ENCODE measurements around the gene IER5. TPM values are rescaled to one million over a fixed set of nuclear protein-coding genes. Genes with fewer than 3 reads are reported as not detected.

The IER5 gene
- total RNA-seq, 1 donor, result 12.3 TPM

- no peak for DNase-seq (ENCODE audit: low read depth)
- TF ChIP-seq, protein P1, sequence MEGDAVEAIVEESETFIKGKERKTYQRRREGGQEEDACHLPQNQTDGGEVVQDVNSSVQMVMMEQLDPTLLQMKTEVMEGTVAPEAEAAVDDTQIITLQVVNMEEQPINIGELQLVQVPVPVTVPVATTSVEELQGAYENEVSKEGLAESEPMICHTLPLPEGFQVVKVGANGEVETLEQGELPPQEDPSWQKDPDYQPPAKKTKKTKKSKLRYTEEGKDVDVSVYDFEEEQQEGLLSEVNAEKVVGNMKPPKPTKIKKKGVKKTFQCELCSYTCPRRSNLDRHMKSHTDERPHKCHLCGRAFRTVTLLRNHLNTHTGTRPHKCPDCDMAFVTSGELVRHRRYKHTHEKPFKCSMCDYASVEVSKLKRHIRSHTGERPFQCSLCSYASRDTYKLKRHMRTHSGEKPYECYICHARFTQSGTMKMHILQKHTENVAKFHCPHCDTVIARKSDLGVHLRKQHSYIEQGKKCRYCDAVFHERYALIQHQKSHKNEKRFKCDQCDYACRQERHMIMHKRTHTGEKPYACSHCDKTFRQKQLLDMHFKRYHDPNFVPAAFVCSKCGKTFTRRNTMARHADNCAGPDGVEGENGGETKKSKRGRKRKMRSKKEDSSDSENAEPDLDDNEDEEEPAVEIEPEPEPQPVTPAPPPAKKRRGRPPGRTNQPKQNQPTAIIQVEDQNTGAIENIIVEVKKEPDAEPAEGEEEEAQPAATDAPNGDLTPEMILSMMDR (IDR thresholded peaks at IDR 0.05; ENCODE audit: insufficient read depth, low read length), result no peak
- H3K4me3 ChIP-seq (ENCODE audit: low read depth, low read length), result no peak overlapping the region
Measured at GRCh38 chr1:181117648-181118449, 29.3 kb downstream of the IER5 start.

GRCh38 chr1:181119093-181119989 lies 30.8 kb downstream of the IER5 start:
- DNase-seq (ENCODE audit: low read depth), result no peak

DNA sequence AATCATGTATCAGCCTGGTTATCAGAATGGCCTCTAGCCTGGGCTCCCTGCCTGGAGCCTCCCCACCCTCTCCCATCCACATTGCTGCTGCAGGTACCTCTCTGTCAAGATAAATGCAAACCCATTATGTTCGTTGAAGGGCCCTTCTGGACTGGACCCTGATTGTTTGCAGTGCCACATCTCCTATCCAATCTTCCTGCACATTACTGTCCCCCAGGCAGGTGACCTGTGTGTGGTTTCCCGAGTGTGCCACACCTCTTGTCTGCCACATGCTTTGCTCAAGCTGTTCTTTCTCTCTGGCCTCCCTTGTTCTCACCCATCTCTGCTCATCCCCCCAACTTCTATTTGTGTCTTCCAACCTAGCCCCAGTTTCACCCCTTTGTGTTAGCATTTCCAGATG lies 32.4 kb downstream of the IER5 start:
- no peak for DNase-seq (ENCODE audit: low read depth)
- no peak overlapping the region for H3K4me3 ChIP-seq (ENCODE audit: low read depth, low read length)
- TF ChIP-seq, protein P1 (IDR thresholded peaks at IDR 0.05; ENCODE audit: insufficient read depth, low read length), result no peak

More at GRCh38 chr1:181119093-181119989, 30.8 kb downstream of the IER5 start:
- H3K4me3 ChIP-seq (ENCODE audit: low read depth, low read length), result no peak overlapping the region
- TF ChIP-seq, protein P1 (IDR thresholded peaks at IDR 0.05; ENCODE audit: insufficient read depth, low read length), result no peak

DNA sequence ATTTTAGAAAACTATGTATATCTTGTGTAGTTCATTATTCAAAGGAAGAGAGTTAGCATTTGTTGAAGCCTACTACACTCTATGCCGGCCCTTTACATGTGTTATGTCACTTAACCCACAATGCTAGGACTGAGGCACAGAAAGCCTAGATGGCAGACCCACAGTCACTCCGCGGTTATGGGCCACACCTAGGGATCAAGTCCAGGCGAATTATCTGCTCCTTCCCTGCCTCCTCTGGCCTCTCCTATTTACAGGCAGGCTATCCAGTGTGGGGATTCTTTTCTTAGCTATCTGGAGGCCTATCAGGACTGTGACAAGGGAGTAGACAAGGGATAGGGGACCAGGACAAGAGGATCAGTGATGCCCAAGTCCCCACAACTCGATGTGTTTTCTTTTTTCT lies 33.0 kb downstream of the IER5 start:
- no peak for DNase-seq (ENCODE audit: low read depth)
- TF ChIP-seq, protein P1 (IDR thresholded peaks at IDR 0.05; ENCODE audit: insufficient read depth, low read length), result no peak
- H3K4me3 ChIP-seq (ENCODE audit: low read depth, low read length), result no peak overlapping the region

- TF ChIP-seq, protein P1 (IDR thresholded peaks at IDR 0.05; ENCODE audit: insufficient read depth, low read length), result no peak
- DNase-seq (ENCODE audit: low read depth), result no peak
- no peak overlapping the region for H3K4me3 ChIP-seq (ENCODE audit: low read depth, low read length)
Measured at GRCh38 chr1:181122222-181122621, 33.7 kb downstream of the IER5 start.

DNA sequence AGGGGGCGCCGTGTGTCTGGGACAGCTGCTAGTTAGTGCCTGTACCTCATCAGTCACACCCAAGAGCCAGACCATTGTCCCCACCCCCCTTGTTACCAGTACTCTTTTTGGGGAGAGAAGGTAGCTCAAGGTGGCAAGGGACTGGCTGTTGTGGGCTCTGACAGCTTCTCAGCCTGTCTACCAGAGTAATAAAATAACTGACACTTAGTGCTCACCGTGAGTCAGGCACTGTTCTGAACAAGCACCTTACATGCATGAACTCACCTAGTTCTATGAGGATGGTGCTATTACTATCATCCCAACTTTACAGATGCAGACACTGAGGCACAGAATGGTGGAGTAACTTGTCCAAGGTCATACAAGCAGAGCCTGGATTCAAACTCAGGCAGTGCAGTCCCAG lies 34.7 kb downstream of the IER5 start:
- DNase-seq (ENCODE audit: low read depth), result no peak
- TF ChIP-seq, protein P1 (IDR thresholded peaks at IDR 0.05; ENCODE audit: insufficient read depth, low read length), result no peak
- H3K4me3 ChIP-seq (ENCODE audit: low read depth, low read length), result no peak overlapping the region
